Measurements from ENCODE around the gene CCDC167. TPM values are rescaled to one million over a fixed set of nuclear protein-coding genes. Genes with fewer than 3 reads are reported as not detected.

CCDC167 gene
- total RNA-seq, 1 experiment from 2014 or later: 27.8 TPM

DNA sequence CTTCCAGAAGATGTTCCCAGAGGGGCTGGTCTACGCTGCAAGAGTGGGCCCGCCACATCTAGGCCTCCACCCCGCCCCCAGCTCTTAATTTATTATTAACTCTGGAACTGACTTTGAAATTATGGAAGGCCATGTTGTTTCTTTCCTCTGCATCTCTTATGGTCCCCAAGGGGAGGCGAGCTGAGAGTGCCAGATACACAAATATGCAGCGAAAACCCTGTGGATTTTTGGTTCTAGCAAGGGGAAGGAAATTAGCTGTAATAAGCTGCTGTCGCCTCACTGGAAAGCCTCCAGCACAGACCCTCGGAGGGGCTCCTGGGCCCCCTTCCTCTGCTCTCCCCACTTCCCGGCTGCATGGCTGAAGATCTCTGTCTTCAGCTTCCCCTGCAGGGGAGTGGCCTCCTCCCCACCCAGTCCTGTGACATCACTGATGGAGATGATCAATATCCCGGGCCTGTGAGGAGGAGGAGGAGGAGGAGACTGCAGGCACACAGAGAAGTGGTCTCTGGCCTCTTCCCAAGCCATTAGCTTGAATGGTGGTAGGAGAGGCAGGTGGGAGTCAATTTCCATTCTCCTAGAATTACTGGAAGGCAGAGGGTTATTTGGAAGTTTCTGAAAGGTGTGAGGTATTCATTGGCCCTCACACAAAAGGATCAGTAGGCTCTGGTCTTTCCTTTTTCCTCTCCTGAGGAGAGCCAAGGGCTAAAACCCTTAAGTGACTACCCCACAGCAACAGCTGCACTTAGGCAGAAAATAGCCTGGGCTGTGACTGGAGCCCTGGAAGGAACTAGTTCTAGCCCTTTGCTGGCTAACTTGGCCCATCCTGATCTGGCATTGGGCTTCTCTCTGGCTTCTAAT, 39.7 kb upstream of the CCDC167 start:
- TF ChIP-seq, protein P1, sequence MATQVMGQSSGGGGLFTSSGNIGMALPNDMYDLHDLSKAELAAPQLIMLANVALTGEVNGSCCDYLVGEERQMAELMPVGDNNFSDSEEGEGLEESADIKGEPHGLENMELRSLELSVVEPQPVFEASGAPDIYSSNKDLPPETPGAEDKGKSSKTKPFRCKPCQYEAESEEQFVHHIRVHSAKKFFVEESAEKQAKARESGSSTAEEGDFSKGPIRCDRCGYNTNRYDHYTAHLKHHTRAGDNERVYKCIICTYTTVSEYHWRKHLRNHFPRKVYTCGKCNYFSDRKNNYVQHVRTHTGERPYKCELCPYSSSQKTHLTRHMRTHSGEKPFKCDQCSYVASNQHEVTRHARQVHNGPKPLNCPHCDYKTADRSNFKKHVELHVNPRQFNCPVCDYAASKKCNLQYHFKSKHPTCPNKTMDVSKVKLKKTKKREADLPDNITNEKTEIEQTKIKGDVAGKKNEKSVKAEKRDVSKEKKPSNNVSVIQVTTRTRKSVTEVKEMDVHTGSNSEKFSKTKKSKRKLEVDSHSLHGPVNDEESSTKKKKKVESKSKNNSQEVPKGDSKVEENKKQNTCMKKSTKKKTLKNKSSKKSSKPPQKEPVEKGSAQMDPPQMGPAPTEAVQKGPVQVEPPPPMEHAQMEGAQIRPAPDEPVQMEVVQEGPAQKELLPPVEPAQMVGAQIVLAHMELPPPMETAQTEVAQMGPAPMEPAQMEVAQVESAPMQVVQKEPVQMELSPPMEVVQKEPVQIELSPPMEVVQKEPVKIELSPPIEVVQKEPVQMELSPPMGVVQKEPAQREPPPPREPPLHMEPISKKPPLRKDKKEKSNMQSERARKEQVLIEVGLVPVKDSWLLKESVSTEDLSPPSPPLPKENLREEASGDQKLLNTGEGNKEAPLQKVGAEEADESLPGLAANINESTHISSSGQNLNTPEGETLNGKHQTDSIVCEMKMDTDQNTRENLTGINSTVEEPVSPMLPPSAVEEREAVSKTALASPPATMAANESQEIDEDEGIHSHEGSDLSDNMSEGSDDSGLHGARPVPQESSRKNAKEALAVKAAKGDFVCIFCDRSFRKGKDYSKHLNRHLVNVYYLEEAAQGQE (IDR thresholded peaks at IDR 0.05; ENCODE audit: low read depth): no peak
- TF ChIP-seq SRF (IDR thresholded peaks at IDR 0.05; ENCODE audit: low read depth): no peak
- TF ChIP-seq POLR2A (IDR thresholded peaks at IDR 0.05; ENCODE audit: borderline replicate concordance, extremely low read depth, insufficient read depth, insufficient read length): no peak
- no peak for ATAC-seq
- Histone ChIP-seq H3K4me2 (ENCODE audit: low read length) (no peak overlapping the region), H3K27me3 (ENCODE audit: insufficient read depth, low read length) (no peaks in the 10 kb centered on the region), H3K4me3 (replicated peaks in 1 of 2; ENCODE audit: low read depth in 1 of 2, low read length in 2 of 2) (no peak overlapping the region), H2AFZ (ENCODE audit: low read depth, low read length, poor library complexity, severe bottlenecking) (no peak overlapping the region), H3K9me2 (ENCODE audit: insufficient read depth) (no peaks in the 10 kb centered on the region), H3K9ac (ENCODE audit: low read length) (no peak overlapping the region), H4K20me1 (ENCODE audit: insufficient read depth) (no peaks in the 10 kb centered on the region), H3K79me2 (ENCODE audit: insufficient read depth, low read length) (no peaks in the 10 kb centered on the region), H3K27ac (ENCODE audit: low read depth, low read length) (no peak overlapping the region), H3K9me3 (ENCODE audit: control insufficient read depth in 1 of 2, insufficient read depth in 1 of 2, low read depth in 1 of 2, low read length in 2 of 2) (no peaks in the 10 kb centered on the region), H3K4me1 (ENCODE audit: control insufficient read depth in 1 of 2, insufficient read depth in 2 of 2, low read length in 2 of 2) (peaks cover 0 to 9% of the 10 kb centered on the region in 2 experiments; a peak in 2 of 4 replicates), H3K36me3 (ENCODE audit: control insufficient read depth in 1 of 2, insufficient read depth in 2 of 2, low read length in 2 of 2) (no peaks in the 10 kb centered on the region)
- DNase-seq (ENCODE audit: low read depth, low spot score): no peak
- ChIA-PET CTCF (interaction anchor here (1.2 to 3.0 kb wide), 8 partner anchors 9 to 955 kb away, joined by 3 to 40 read pairs (median 6); no protein-coding TSS in a partner anchor), RAD21 (ENCODE audit: low non-redundant PET in 1 of 2, low total read pairs in 2 of 2, uncharacterized antibody in 2 of 2, unreplicated experiment in 2 of 2) (interaction anchor here in 1 of 2 experiments (0.6 to 1.4 kb wide), 2 partner anchors 153 to 187 kb away, joined by 4 to 10 read pairs; no protein-coding TSS in a partner anchor), POLR2A (interaction anchor here (1.1 kb wide), 1 partner anchor 153 kb away, joined by 5 read pairs; no protein-coding TSS in a partner anchor)
- BruUV-seq (replicated peaks): no TSS peak
- intact Hi-C loops (cut with micrococcal nuclease): loop anchor here (10.0 kb wide), 2 partner anchors 475 to 955 kb away; no protein-coding TSS in a partner anchor
